ENCODE measurements around the gene NDUFS7. TPM values are rescaled to one million over a fixed set of nuclear protein-coding genes. Genes with fewer than 3 reads are reported as not detected.

NDUFS7 gene
- total RNA-seq, 1 experiment from 2014 or later = 83.9 TPM

- Histone ChIP-seq H3K4ac (ENCODE audit: low read depth, low read length) (no peak overlapping the region), H4K5ac (ENCODE audit: insufficient read length, low read depth, low read length) (no peak overlapping the region), H3K79me2 (ENCODE audit: insufficient read depth, low read length) (no peaks in the 10 kb centered on the region), H2AK5ac (ENCODE audit: insufficient read length, low read length) (no peak overlapping the region), H3K23ac (ENCODE audit: insufficient read length, low read depth, low read length) (no peak overlapping the region), H3K79me1 (ENCODE audit: insufficient read depth, low read depth, low read length, poor library complexity, severe bottlenecking) (no peaks in the 10 kb centered on the region), H4K91ac (ENCODE audit: insufficient read length, low read depth, low read length) (no peak overlapping the region), H3K9me3 (ENCODE audit: control insufficient read depth, low read depth, low read length) (no peaks in the 10 kb centered on the region), H2BK20ac (ENCODE audit: low read depth, low read length, poor library complexity, severe bottlenecking) (no peak overlapping the region), H2BK15ac (ENCODE audit: low read depth, low read length) (no peak overlapping the region), H4K20me1 (ENCODE audit: control insufficient read depth, insufficient read depth, insufficient read length) (no peaks in the 10 kb centered on the region), H2BK5ac (ENCODE audit: insufficient read length, low read length) (no peak overlapping the region), H4K8ac (replicated peaks; ENCODE audit: insufficient read length, low read depth, low read length) (no peak overlapping the region), H3T11ph (ENCODE audit: low read length) (no peak overlapping the region), H3K9ac (ENCODE audit: extremely low read depth, insufficient read length, low read length) (no peak overlapping the region), H3K56ac (ENCODE audit: insufficient read length, low read depth, low read length) (no peak overlapping the region), H3K18ac (ENCODE audit: insufficient read length, low read depth, low read length) (no peak overlapping the region), H2BK120ac (ENCODE audit: low read depth, low read length, poor library complexity, severe bottlenecking) (no peak overlapping the region), H2AFZ (ENCODE audit: low read length) (no peak overlapping the region), H3K4me2 (ENCODE audit: insufficient read depth, insufficient read length, low read length) (no peak overlapping the region), H3K4me1 (ENCODE audit: insufficient read depth, low read length) (no peaks in the 10 kb centered on the region), H3K23me2 (ENCODE audit: insufficient read length, low read depth, low read length, poor library complexity, severe bottlenecking) (no peaks in the 10 kb centered on the region), H3K14ac (ENCODE audit: insufficient read depth, low read length) (no peak overlapping the region), H3K27ac (ENCODE audit: insufficient read length, low read depth, low read length) (no peak overlapping the region), H3K27me3 (ENCODE audit: insufficient read depth, low read length) (no peaks in the 10 kb centered on the region), H2BK12ac (ENCODE audit: insufficient read length, low read depth, low read length) (no peak overlapping the region)
- Mint-ChIP-seq H3K27ac (no peak overlapping the region), H3K4me1 (peaks cover 6 to 14% of the 10 kb centered on the region in 2 experiments), H3K4me3 (no peak overlapping the region), H3K36me3 (ENCODE audit: insufficient read depth in 1 of 3, low read depth in 3 of 3) (peaks cover 17 to 35% (median 29%) of the 10 kb centered on the region in 3 experiments; a peak in 6 of 7 replicates), H3K9me3 (no peaks in the 10 kb centered on the region), H3K27me3 (ENCODE audit: low read depth) (no peaks in the 10 kb centered on the region; the same call in 1 of the 2 replicates)
- TF ChIP-seq, protein P1, sequence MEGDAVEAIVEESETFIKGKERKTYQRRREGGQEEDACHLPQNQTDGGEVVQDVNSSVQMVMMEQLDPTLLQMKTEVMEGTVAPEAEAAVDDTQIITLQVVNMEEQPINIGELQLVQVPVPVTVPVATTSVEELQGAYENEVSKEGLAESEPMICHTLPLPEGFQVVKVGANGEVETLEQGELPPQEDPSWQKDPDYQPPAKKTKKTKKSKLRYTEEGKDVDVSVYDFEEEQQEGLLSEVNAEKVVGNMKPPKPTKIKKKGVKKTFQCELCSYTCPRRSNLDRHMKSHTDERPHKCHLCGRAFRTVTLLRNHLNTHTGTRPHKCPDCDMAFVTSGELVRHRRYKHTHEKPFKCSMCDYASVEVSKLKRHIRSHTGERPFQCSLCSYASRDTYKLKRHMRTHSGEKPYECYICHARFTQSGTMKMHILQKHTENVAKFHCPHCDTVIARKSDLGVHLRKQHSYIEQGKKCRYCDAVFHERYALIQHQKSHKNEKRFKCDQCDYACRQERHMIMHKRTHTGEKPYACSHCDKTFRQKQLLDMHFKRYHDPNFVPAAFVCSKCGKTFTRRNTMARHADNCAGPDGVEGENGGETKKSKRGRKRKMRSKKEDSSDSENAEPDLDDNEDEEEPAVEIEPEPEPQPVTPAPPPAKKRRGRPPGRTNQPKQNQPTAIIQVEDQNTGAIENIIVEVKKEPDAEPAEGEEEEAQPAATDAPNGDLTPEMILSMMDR (conservative IDR thresholded peaks at IDR 0.05) = no peak
- no CpG with 5 or more reads among the region's 43 CpGs for WGBS (ENCODE audit: extremely low coverage, insufficient read length, low lambda C conversion rate)
- no peak for DNase-seq
Measured at GRCh38 chr19:1377176-1377964, 6.3 kb upstream of the NDUFS7 start.
